Type B pancreatic cell (in vitro differentiated cells): Measurements from ENCODE around the gene EOLA2. TPM values are rescaled to one million over a fixed set of nuclear protein-coding genes. Genes with fewer than 3 reads are reported as not detected.
"Not testable (repeated sequence)": the region's sequence is repeated elsewhere in the genome, so short reads cannot be mapped to it uniquely, and the experiment has no call there.

Experiments
- DNase-seq: peaks from one replicate; pipeline ENCODE4 v3.0.0; 2021; ENCODE audit warnings: mixed read lengths; ENCODE audit not compliant: unreplicated experiment; ENCODE audit errors: extremely low spot score
- H3K27ac Mint-ChIP-seq: 2 replicates; pipeline ENCODE4 v1.8.0; 2021; ENCODE audit warnings: mild to moderate bottlenecking, mixed read lengths
- H3K27me3 Mint-ChIP-seq: 2 replicates; pipeline ENCODE4 v1.8.0; 2021; ENCODE audit warnings: mixed read lengths
- H3K36me3 Mint-ChIP-seq: 2 replicates; pipeline ENCODE4 v1.8.0; 2021; ENCODE audit warnings: mixed read lengths
- H3K4me1 Mint-ChIP-seq: one replicate; pipeline ENCODE4 v1.8.0; 2021; ENCODE audit warnings: mixed read lengths; ENCODE audit not compliant: unreplicated experiment
- H3K4me3 Mint-ChIP-seq: 2 replicates; pipeline ENCODE4 v1.8.0; 2021; ENCODE audit warnings: mild to moderate bottlenecking, mixed read lengths
- H3K9me3 Mint-ChIP-seq: 2 replicates; pipeline ENCODE4 v1.8.0; 2021; ENCODE audit warnings: mixed read lengths
- total RNA-seq: library from RNA; stranded (reverse); gene quantifications from 2 replicates; pipeline ENCODE4 v1.2.1, GENCODE V29; 2021; ENCODE audit warnings: low replicate concordance
- TF ChIP-seq, protein P1 (sequence below): fragments of 200-600 bp; sonication (generic); conservative IDR thresholded peaks from 2 replicates; pipeline ENCODE4 v1.5.0; 2021; ENCODE audit warnings: antibody characterized with exemption, mild to moderate bottlenecking

Gene EOLA2
- total RNA-seq, 1 donor from 2014 or later, result 32.7 TPM

DNA sequence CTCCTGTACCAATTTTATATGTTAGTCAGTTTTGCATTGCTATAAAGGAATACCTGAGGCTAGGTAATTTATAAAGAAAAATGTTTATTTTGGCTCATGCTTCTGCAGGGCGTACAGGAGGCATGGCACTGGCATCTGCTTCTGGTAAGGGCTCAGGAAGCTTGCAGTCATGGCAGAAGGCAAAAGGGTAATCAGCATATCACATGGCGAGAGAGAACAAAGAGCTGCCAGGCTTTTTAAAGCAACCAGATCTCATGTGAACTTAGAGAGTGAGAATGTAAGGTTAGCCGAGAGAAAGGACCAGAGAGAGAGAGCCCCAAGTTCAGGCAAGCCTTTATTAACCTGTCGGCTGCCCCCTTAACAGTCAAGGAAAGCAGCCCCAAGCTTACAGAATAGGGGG lies 14.5 kb downstream of the EOLA2 start:
- not testable (repeated sequence) for H3K4me3 Mint-ChIP-seq, H3K36me3 Mint-ChIP-seq, DNase-seq, H3K9me3 Mint-ChIP-seq, H3K27ac Mint-ChIP-seq, H3K4me1 Mint-ChIP-seq, H3K27me3 Mint-ChIP-seq

DNA sequence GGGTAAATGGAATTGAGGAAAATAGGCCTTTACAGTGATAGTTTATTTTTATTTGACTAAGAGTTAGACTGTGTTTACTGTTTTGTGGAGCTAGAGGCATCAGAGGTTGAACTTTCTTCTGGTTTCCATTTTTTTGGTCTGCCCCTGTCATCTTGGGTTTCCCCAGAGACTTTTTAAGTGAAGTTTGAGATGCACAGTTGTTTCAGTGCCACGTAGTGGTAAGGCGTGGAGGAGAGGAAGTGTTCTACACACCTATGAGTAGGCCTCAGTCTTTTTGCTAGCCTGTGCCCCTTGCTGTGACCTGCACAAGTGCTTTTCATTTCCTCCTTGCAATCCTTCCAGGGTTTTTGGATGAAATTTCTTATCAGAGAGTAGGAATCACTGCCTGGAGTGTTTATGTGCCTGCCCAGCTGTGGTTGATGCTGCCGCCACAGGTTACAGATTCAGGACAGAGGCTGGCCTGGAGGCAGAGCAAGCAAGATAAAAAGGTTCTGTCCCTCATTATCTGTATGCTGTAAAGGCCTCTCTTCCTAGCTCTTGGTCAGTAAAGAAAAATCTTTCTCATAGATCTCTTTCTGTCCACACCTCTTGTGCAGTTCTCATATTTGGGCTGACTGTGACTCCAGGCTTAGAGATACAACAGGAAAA lies 21.4 kb downstream of the EOLA2 start:
- DNase-seq, result no peak
- Mint-ChIP-seq H3K9me3 (peaks cover 9% of the 10 kb centered on the region), H3K27me3 (no peaks in the 10 kb centered on the region), H3K27ac (no peak overlapping the region), H3K36me3 (peaks cover 5% of the 10 kb centered on the region), H3K4me3 (no peak overlapping the region), H3K4me1 (no peaks in the 10 kb centered on the region)
- TF ChIP-seq, protein P1, sequence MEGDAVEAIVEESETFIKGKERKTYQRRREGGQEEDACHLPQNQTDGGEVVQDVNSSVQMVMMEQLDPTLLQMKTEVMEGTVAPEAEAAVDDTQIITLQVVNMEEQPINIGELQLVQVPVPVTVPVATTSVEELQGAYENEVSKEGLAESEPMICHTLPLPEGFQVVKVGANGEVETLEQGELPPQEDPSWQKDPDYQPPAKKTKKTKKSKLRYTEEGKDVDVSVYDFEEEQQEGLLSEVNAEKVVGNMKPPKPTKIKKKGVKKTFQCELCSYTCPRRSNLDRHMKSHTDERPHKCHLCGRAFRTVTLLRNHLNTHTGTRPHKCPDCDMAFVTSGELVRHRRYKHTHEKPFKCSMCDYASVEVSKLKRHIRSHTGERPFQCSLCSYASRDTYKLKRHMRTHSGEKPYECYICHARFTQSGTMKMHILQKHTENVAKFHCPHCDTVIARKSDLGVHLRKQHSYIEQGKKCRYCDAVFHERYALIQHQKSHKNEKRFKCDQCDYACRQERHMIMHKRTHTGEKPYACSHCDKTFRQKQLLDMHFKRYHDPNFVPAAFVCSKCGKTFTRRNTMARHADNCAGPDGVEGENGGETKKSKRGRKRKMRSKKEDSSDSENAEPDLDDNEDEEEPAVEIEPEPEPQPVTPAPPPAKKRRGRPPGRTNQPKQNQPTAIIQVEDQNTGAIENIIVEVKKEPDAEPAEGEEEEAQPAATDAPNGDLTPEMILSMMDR, result no peak

DNA sequence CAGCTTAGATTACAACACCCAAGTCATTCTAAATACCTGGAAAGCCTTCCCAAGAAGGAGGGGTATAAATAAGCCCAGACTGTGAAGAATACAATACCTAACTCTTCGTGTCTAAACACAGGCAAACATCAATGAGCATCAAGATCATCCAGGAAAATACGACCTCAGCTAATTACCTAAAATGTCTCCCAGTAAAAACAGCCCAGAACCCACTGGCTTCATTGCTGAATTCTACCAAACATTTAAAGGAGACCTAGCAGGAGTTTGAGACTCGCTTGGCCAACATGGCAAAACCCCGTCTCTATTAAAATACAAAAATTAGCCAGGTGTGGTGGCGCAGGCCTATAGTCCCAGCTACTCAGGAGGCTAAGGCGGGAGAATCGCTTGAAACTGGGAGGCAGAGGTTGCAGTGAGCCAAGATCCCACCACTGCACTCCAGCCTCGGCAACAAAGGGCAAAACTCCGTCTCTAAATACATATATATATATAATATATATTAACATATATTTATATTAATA lies 28.1 kb downstream of the EOLA2 start:
- Mint-ChIP-seq H3K27me3 (no peaks in the 10 kb centered on the region), H3K9me3 (peaks cover 9% of the 10 kb centered on the region), H3K4me3 (no peak overlapping the region), H3K4me1 (no peaks in the 10 kb centered on the region), H3K36me3 (peaks cover 5% of the 10 kb centered on the region), H3K27ac (no peak overlapping the region)
- TF ChIP-seq, protein P1, result no peak
- no peak for DNase-seq

DNA sequence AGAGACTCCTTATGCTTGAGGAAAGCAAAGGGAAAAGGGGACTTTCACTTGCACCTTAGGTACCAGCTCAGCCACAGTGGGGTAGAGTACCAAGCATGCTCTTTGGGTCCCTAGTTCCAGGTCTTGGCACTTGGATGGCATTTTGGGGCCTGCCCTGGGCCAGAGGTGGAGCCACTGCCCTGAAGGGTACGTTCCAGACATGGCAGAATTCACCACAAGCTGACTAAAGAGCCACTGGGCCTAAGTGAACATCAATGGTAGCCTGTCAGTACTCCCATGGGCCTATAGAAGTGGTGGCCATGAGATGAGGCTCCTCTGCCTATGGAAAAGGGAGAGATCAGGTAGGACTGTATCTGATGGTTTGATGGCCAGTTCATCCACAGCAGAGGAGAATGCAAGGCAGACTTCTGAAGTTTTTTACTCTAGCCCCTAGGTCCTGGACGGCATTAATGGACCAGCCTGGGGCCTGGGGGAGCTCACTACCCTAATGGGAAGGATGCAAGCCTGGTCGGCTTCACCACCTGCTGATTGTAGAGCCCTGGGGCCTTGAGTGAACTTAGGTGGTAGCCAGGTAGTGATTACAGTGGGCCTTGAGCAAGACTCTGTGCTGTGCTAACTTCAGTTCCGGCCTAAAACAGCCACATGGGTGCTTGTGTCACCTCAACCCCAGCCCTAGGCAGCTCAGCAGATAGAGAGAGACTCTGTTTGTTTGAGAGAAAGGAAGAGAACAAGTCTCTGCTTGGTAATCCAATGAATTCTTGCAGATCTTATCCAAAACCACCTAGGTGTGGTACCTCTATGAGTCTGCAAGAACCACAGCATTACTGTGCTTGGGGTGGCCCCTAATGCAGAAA lies 28.7 kb downstream of the EOLA2 start:
- Mint-ChIP-seq H3K9me3 (peaks cover 9% of the 10 kb centered on the region), H3K27ac (no peak overlapping the region), H3K4me1 (no peaks in the 10 kb centered on the region), H3K27me3 (no peaks in the 10 kb centered on the region), H3K36me3 (peaks cover 5% of the 10 kb centered on the region), H3K4me3 (no peak overlapping the region)
- DNase-seq, result no peak
- TF ChIP-seq, protein P1, result no peak

DNA sequence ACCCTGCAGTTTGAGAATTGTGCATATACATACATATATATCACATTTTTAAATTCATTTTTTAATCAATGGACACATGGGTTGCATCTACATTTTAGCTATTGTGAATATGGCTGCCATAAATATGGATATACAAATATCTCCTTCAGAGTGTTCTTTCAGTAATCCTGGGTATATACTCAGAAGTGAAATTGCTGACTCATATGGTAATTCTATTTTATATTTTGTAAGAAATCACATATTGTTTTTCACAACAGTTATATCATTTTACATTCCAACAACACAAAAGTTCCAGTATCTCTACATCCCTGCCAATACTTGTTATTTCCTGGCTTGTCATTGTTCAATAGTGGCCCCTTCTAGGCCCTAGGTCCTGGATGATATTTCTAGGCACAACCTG lies 29.6 kb downstream of the EOLA2 start:
- TF ChIP-seq, protein P1, result no peak
- DNase-seq, result no peak
- peaks cover 5% of the 10 kb centered on the region for H3K9me3 Mint-ChIP-seq
- no peaks in the 10 kb centered on the region for H3K36me3 Mint-ChIP-seq
- no peak overlapping the region for H3K4me3 Mint-ChIP-seq
- H3K27ac Mint-ChIP-seq, result no peak overlapping the region
- no peaks in the 10 kb centered on the region for H3K4me1 Mint-ChIP-seq
- no peaks in the 10 kb centered on the region for H3K27me3 Mint-ChIP-seq

DNA sequence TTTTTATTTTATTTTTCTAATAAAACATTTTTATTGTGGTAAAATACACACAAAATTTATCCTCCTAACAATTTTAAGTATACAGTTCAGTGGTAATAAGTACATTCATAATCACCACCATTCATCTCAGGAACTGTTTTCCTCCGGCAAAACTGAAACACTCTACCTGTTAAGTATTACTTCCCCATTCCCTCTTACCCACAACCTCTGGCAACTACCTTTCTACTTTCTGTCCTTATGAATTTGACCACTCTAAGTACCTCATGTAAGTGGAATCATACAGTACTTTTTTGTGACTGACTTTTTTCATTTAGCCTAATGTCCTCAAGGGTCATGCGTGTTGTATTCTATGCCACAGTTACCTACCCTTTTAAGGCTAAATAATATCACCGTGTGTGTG lies 30.0 kb downstream of the EOLA2 start:
- no peak for DNase-seq
- no peak overlapping the region for H3K4me3 Mint-ChIP-seq
- no peaks in the 10 kb centered on the region for H3K36me3 Mint-ChIP-seq
- TF ChIP-seq, protein P1, result no peak
- no peaks in the 10 kb centered on the region for H3K4me1 Mint-ChIP-seq
- no peaks in the 10 kb centered on the region for H3K27me3 Mint-ChIP-seq
- peaks cover under 1% of the 10 kb centered on the region for H3K9me3 Mint-ChIP-seq
- H3K27ac Mint-ChIP-seq, result no peak overlapping the region
